GM21717 (cell line): ENCODE data around the gene PRR29.

Source experiments
- ATAC-seq: cut with Tn5 transposase; IDR thresholded peaks from one replicate; pipeline ENCODE4 v1.9.1; 2021; ENCODE audit warnings: mild to moderate bottlenecking, moderate library complexity; ENCODE audit not compliant: unreplicated experiment

PRR29 gene

DNA sequence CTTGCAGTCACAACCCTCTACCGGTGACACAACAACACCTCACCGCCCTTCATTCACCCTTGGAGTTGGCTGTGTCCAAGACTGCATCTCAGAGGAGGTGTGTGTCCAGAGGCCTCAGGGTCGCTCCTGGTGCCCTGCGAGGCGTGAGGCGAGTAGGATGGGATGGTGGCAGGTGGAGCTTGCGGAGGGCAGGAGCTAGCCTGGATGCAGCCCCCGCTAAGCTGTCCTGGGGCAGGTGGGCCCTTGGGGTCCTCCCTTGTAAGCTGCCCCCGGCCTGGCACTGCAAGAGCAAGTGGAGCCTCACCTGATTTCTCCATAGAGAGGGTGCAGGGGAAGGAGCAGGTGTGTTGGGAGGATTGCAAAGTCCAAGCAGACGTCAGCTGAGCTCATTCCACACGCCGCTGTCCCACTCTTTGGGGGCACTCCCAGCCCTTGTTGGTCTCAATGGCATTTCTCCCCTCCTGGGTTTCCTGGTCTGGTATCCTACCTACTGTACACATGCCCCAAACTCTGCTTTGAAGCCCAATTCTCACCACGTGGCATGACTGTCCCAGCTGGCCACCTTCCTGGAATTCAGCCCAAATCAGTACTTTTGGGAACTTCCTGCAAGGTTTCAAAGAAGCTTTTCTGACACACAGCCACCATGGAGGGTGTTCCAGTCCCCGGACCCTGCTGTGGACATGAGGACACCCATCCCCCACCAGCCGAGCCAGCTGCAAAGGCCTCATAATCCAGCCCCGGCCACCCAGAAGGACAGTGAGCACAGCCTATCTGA, 40.4 kb downstream of the PRR29 start:
- no peak for ATAC-seq

DNA sequence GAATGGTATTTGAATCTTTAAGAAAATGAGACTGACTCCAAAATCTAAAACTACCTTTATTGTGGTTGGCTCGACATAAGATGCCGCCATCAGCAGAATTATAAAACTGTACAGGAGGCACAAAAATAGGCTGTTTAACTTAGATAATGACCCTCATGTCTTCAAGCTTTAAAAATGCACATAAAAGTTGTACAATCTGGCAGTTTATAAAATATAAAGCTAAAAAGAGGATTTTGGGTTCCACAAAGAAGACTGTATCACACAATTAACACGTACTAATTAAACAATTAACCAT, 40.9 kb downstream of the PRR29 start:
- no peak for ATAC-seq

DNA sequence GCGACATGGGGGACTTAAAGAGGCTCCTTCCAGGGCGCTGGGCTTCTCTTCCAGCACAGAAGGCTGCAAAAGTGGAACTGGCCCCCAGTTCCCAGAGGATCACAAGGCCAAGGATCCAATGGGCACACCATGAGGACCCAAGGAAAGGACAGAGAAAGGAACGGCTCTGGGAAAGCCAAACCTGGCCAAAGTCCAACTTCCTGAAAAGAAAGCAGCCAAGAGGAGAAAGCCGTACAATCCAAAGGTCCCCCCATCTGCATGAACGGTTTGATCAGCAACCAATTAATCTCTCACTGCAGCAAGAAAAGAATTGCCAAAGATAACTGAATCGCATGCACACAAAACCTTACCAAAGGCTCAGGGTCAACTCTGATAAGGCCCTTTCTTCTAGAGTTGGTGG, 42.1 kb downstream of the PRR29 start:
- ATAC-seq = no peak

DNA sequence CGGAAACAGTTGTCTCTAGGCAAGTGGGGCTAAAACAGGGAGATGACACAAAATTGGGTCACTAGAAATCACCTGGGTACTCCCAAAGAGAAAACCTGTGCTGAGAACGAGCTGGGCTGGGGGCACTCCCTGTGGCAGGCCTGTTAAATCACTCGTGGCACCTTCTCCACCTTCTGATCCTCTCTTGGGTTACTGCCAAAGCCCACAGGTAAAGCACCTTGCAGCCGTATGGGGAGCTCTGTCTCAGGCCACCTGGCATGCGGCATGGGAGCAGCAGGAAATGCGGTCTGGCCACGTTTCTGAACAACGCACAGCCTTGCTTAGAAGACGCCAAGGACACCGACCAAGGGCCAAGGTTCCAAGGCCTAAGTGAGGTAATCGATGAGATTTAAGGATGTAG, 43.8 kb downstream of the PRR29 start:
- no peak for ATAC-seq

DNA sequence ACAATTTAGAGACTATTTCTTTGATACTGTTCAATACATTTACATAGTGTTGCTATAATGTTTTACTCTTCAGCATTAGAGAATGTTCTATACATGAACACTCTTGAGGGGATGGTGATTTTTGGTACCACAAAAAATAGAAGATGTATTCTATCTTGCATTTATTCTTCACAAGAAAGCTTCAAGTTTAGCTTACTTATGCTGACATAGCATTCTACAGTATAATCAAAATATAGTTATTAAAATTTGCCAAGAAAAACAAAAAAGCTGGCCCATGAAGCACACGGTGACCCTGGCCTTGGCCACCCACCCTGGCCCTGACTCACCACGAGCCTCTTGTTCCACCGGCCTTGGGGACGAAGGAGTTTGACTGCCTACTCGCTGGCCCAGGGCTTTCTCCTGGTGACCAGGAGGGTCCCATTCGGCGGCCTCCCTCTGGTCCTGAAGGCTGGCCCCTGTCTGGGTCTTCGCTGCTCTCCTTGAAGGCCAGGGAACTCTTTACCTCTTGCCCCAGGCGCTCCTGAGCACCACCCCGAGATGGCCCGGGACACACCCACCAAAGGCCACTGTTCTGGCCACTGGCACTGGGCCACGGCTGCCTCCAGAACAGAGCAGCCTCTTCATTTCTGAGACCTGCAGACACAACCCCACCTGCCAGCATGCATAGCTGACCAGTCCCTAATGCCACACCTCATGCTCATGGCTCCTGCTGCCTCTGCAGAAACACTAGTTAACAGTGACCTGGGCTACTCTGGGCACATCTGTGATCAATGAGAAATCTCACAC, 44.7 kb downstream of the PRR29 start:
- ATAC-seq = no peak

DNA sequence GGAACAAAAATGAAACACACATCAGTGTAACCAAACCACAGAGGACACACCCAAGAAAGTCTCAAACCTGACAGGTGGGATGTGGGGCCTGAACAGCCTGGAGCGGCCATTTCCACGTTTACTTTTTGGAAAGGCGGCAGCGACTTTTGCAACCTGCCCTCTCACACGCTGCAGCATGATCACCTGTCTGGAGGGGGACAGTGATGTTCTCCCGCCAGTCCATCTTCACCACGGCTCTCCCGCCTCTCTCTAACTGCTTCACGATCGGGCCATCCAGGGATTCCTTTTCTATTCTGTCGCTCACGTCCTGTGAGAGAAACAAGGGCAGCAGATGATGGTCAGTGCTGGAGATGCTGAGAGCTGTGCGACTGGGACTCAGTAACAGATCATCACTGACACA, 47.0 kb downstream of the PRR29 start:
- ATAC-seq = no peak

DNA sequence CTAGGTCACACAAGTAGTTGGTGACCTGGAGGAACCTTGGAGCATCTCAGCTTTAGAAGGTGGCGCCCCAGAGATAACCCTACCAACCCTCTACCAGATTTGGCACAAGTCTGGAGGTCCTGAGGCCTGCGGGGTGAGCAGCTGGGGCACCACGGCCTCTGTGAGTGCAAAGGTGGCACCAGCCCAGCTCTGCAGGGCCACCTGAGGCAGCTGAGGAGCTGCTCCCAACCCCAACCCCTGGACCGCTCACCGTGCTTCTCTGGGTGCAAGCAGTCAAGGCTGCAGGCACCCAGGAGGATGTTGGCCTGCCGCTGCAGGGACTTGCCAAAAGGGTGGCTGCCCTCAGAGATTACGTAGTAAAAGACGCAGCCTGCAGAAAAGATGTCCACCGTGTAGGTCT, 50.7 kb downstream of the PRR29 start:
- ATAC-seq = no peak

DNA sequence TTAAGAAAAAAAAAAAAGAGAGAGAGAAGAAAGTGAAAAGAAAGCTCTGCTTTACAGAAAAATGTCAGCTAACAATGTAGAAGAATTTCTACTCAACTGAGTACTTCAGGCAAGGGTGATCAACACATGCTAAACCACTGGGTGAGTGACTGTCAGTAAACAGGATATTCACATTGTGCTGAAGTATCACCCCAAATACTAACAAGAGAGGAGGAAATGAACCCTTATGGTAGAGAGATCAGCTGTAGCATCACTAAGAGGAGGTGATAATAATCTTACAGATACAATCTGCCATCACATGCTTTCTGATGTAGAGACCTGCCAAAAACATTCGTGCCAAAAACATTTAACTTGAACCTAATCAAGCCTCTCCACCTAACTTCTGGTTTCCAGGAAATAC, 53.0 kb downstream of the PRR29 start:
- no peak for ATAC-seq

DNA sequence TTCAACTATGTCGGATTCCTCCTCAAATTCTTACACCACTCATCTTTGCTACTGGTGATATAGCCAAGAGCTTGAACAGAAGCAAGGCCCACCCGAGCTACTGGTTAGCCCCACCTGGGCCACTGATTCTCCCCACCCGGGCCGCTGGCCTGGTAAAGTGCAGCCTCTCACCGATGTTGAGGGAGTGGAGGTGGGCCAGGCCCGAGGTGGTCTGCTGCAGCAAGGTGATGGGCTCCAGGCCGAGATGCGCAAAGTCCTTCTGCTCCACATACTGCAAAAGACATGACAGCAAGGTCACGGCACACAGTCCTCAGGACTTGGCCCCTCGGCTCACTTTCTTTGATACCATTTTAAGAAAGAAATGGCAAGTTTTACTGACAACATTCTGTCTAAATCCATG, 55.0 kb downstream of the PRR29 start:
- ATAC-seq = no peak
